Trophoblast cell (in vitro differentiated cells and primary cell): ENCODE results near the gene HOXD10.
A peak's percentile ranks its signal among the peaks of the same experiment; 100 is the strongest.

ENCODE experiments used
- DNase-seq, 2 donors: peaks; one replicate each; pipeline ENCODE4 v3.0.0-alpha.2; 2016
- H2AFZ ChIP-seq: 2 replicates; pipeline ENCODE4 v1.6.1; 2013; ENCODE audit warnings: low read length, moderate library complexity, mild to moderate bottlenecking; ENCODE audit not compliant: insufficient read depth, poor library complexity
- H2AK5ac ChIP-seq: 2 replicates; pipeline ENCODE4 v1.6.1; 2013; ENCODE audit warnings: mild to moderate bottlenecking, low read length
- H2BK120ac ChIP-seq: 2 replicates; pipeline ENCODE4 v1.6.1; 2013; ENCODE audit warnings: low read length, mild to moderate bottlenecking, moderate library complexity; ENCODE audit not compliant: insufficient read depth, poor library complexity
- H2BK12ac ChIP-seq: 2 replicates; pipeline ENCODE4 v1.6.1; 2013; ENCODE audit warnings: mild to moderate bottlenecking, low read length, moderate library complexity
- H2BK5ac ChIP-seq: 2 replicates; pipeline ENCODE4 v1.6.1; 2013; ENCODE audit warnings: low read length, low read depth, moderate library complexity, mild to moderate bottlenecking; ENCODE audit not compliant: poor library complexity
- H3K14ac ChIP-seq: 2 replicates; pipeline ENCODE4 v1.6.1; 2013; ENCODE audit warnings: mild to moderate bottlenecking, low read length
- H3K18ac ChIP-seq: 2 replicates; pipeline ENCODE4 v1.6.1; 2013; ENCODE audit warnings: mild to moderate bottlenecking, low read length
- H3K23ac ChIP-seq: 2 replicates; pipeline ENCODE4 v1.6.1; 2013; ENCODE audit warnings: low read length
- H3K27ac ChIP-seq: 2 replicates; pipeline ENCODE4 v1.5.1; 2013; ENCODE audit warnings: low read depth, mild to moderate bottlenecking, inconsistent platforms, low read length, moderate library complexity
- H3K27me3 ChIP-seq: 2 replicates; pipeline ENCODE4 v1.6.1; 2013; ENCODE audit warnings: inconsistent platforms, mild to moderate bottlenecking, low read length, moderate library complexity; ENCODE audit not compliant: insufficient read depth
- H3K36me3 ChIP-seq, 2 experiments: 1 replicate in 1 of 2; 2 replicates in 1 of 2; pipeline ENCODE4 v1.6.1; 2013; ENCODE audit warnings: low read length in 2 of 2, mild to moderate bottlenecking in 2 of 2, moderate library complexity in 1 of 2; ENCODE audit not compliant: insufficient read depth in 2 of 2, control insufficient read depth in 1 of 2
- H3K4ac ChIP-seq: 2 replicates; pipeline ENCODE4 v1.6.1; 2013; ENCODE audit warnings: low read depth, mild to moderate bottlenecking, low read length, moderate library complexity
- H3K4me1 ChIP-seq, 2 experiments: 1 replicate in 1 of 2; 2 replicates in 1 of 2; pipeline ENCODE4 v1.6.1; 2013; ENCODE audit warnings: low read length in 2 of 2, mild to moderate bottlenecking in 2 of 2, moderate library complexity in 1 of 2; ENCODE audit not compliant: insufficient read depth in 2 of 2, control insufficient read depth in 1 of 2
- H3K4me2 ChIP-seq: 2 replicates; pipeline ENCODE4 v1.6.1; 2013; ENCODE audit warnings: inconsistent platforms, mild to moderate bottlenecking, low read length, moderate library complexity
- H3K4me3 ChIP-seq: 2 replicates; pipeline ENCODE4 v1.5.1; 2013; ENCODE audit warnings: mild to moderate bottlenecking, low read depth, low read length, inconsistent platforms
- H3K79me1 ChIP-seq: one replicate; pipeline ENCODE4 v1.6.1; 2013; ENCODE audit warnings: low read length
- H3K79me2 ChIP-seq: 2 replicates; pipeline ENCODE4 v1.6.1; 2013; ENCODE audit warnings: low read length, mild to moderate bottlenecking; ENCODE audit not compliant: control insufficient read depth, insufficient read depth, poor library complexity
- H3K9ac ChIP-seq: 2 replicates; pipeline ENCODE4 v1.6.1; 2013; ENCODE audit warnings: mild to moderate bottlenecking, low read length
- H3K9me3 ChIP-seq: 2 replicates; pipeline ENCODE4 v1.6.1; 2013; ENCODE audit warnings: low read depth, mild to moderate bottlenecking, control low read depth, inconsistent platforms, low read length; ENCODE audit not compliant: insufficient read depth
- H4K12ac ChIP-seq: 2 replicates; pipeline ENCODE4 v1.6.1; 2013; ENCODE audit warnings: low read depth, mild to moderate bottlenecking, low read length, moderate library complexity
- H4K8ac ChIP-seq: 2 replicates; pipeline ENCODE4 v1.6.1; 2013; ENCODE audit warnings: low read depth, mild to moderate bottlenecking, low read length, moderate library complexity
- H4K91ac ChIP-seq: one replicate; pipeline ENCODE4 v1.6.1; 2013; ENCODE audit warnings: low read depth, mild to moderate bottlenecking, low read length, moderate library complexity
- WGBS: extraction: QIAGEN DNeasy Blood & Tissue Kit; methylation state at CpG from one replicate; pipeline ENCODE4 v1.1.7; 2013; ENCODE audit warnings: missing lambda C conversion rate; ENCODE audit not compliant: insufficient read length, insufficient coverage; ENCODE audit errors: extremely low coverage; 5-methylcytosine and 5-hydroxymethylcytosine counted together

HOXD10 gene

GRCh38 chr2:176137906-176138305, 21.3 kb downstream of the HOXD10 start:
- no peak overlapping the region for H3K14ac ChIP-seq
- no CpG with 5 or more reads among the region's 8 CpGs for WGBS
- no peak overlapping the region for H2BK5ac ChIP-seq
- H3K27me3 ChIP-seq = peaks cover 64% of the 10 kb centered on the region
- H3K4ac ChIP-seq = no peak overlapping the region
- no peak overlapping the region for H3K4me3 ChIP-seq
- H3K36me3 ChIP-seq = no peaks in the 10 kb centered on the region
- H4K12ac ChIP-seq = no peak overlapping the region
- peaks cover 2% of the 10 kb centered on the region for H3K79me1 ChIP-seq
- no peaks in the 10 kb centered on the region for H3K79me2 ChIP-seq
- no peak overlapping the region for H3K23ac ChIP-seq
- H2AK5ac ChIP-seq = no peak overlapping the region
- peaks cover 8% of the 10 kb centered on the region for H3K9me3 ChIP-seq
- H4K91ac ChIP-seq = no peak overlapping the region
- H3K9ac ChIP-seq = no peak overlapping the region
- no peak overlapping the region for H2BK120ac ChIP-seq
- no peak overlapping the region for H4K8ac ChIP-seq
- H3K4me1 ChIP-seq = peaks cover 5 to 6% of the 10 kb centered on the region in 2 experiments
- no peak overlapping the region for H3K27ac ChIP-seq
- H3K4me2 ChIP-seq = no peak overlapping the region
- no peak for DNase-seq
- no peak overlapping the region for H3K18ac ChIP-seq
- no peak overlapping the region for H2BK12ac ChIP-seq
- no peak overlapping the region for H2AFZ ChIP-seq

DNA sequence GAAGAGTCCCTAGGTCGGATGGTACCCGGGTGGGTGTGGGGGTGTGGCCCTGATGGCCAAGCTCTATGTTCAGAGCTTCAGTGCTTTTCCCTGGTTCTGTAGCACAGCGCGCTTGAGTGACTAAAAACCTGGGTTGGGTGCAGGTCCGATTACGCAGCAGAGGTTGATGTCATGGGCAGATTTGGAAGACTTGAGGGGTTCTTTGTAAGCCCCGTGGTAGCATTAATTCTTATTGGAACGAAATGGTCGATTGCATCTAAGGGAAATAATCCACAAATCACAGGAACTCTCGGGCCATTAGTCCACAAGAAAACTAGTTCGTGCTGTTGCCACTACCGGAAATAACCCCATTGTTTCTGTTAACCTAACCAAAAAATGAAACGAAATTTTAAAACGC, 21.9 kb downstream of the HOXD10 start:
- Histone ChIP-seq H3K4me3 (no peak overlapping the region), H3K79me1 (peaks cover 2% of the 10 kb centered on the region), H3K14ac (no peak overlapping the region), H3K79me2 (no peaks in the 10 kb centered on the region), H2AK5ac (no peak overlapping the region), H4K91ac (no peak overlapping the region), H3K36me3 (no peaks in the 10 kb centered on the region), H3K9me3 (peaks cover 8% of the 10 kb centered on the region), H3K9ac (no peak overlapping the region), H3K18ac (no peak overlapping the region), H2BK12ac (no peak overlapping the region), H2BK120ac (no peak overlapping the region), H3K4me1 (peaks cover 5 to 6% of the 10 kb centered on the region in 2 experiments), H3K27ac (no peak overlapping the region), H2AFZ (no peak overlapping the region), H4K8ac (no peak overlapping the region), H3K4ac (no peak overlapping the region), H4K12ac (no peak overlapping the region), H3K4me2 (no peak overlapping the region), H3K23ac (no peak overlapping the region), H3K27me3 (peaks cover 62% of the 10 kb centered on the region), H2BK5ac (no peak overlapping the region)
- no peak for DNase-seq
- no CpG with 5 or more reads among the region's 14 CpGs for WGBS

GRCh38 chr2:176138923-176139660, 22.5 kb downstream of the HOXD10 start:
- no peak overlapping the region for H4K91ac ChIP-seq
- H3K14ac ChIP-seq = no peak overlapping the region
- peaks cover 8% of the 10 kb centered on the region for H3K9me3 ChIP-seq
- H3K4ac ChIP-seq = no peak overlapping the region
- H3K18ac ChIP-seq = no peak overlapping the region
- no peaks in the 10 kb centered on the region for H3K79me2 ChIP-seq
- H2BK12ac ChIP-seq = no peak overlapping the region
- H4K8ac ChIP-seq = no peak overlapping the region
- H3K36me3 ChIP-seq = no peaks in the 10 kb centered on the region
- no peak overlapping the region for H3K23ac ChIP-seq
- no CpG with 5 or more reads among the region's 28 CpGs for WGBS
- H4K12ac ChIP-seq = no peak overlapping the region
- H2AFZ ChIP-seq = no peak overlapping the region
- peaks cover 5 to 6% of the 10 kb centered on the region in 2 experiments for H3K4me1 ChIP-seq
- peaks cover 2% of the 10 kb centered on the region for H3K79me1 ChIP-seq
- H2AK5ac ChIP-seq = no peak overlapping the region
- no peak overlapping the region for H2BK120ac ChIP-seq
- peaks cover 59% of the 10 kb centered on the region for H3K27me3 ChIP-seq
- no peak overlapping the region for H2BK5ac ChIP-seq
- no peak overlapping the region for H3K9ac ChIP-seq
- H3K4me3 ChIP-seq = no peak overlapping the region
- DNase-seq = no peak
- no peak overlapping the region for H3K27ac ChIP-seq
- no peak overlapping the region for H3K4me2 ChIP-seq

GRCh38 chr2:176139661-176140512, 23.3 kb downstream of the HOXD10 start:
- Histone ChIP-seq H3K4me1 (peaks cover 5 to 6% of the 10 kb centered on the region in 2 experiments), H4K91ac (no peak overlapping the region)
- WGBS = no CpG with 5 or more reads among the region's 41 CpGs

More at GRCh38 chr2:176139661-176140512, 23.3 kb downstream of the HOXD10 start:
- no peak overlapping the region for H4K12ac ChIP-seq
- H2AFZ ChIP-seq = peak overlapping the region; percentile 65
- H3K27ac ChIP-seq = no peak overlapping the region
- no peak overlapping the region for H3K18ac ChIP-seq
- H3K79me1 ChIP-seq = peaks cover 2% of the 10 kb centered on the region
- DNase-seq = no peak
- no peaks in the 10 kb centered on the region for H3K36me3 ChIP-seq
- no peak overlapping the region for H2BK5ac ChIP-seq
- H3K4me3 ChIP-seq = no peak overlapping the region
- peak overlapping the region; percentile 25 for H4K8ac ChIP-seq
- no peak overlapping the region for H3K23ac ChIP-seq
- H3K79me2 ChIP-seq = no peaks in the 10 kb centered on the region
- H3K27me3 ChIP-seq = peaks cover 53% of the 10 kb centered on the region
- no peak overlapping the region for H2BK120ac ChIP-seq
- no peak overlapping the region for H3K14ac ChIP-seq
- H3K9me3 ChIP-seq = peaks cover 8% of the 10 kb centered on the region
- no peak overlapping the region for H3K4ac ChIP-seq
- peak overlapping the region; percentile 75 for H3K4me2 ChIP-seq
- no peak overlapping the region for H2BK12ac ChIP-seq
- no peak overlapping the region for H2AK5ac ChIP-seq
- H3K9ac ChIP-seq = no peak overlapping the region
